ENCODE data around the gene CD40.

CD40 gene

GRCh38 chr20:46171476-46171875 lies 53.4 kb downstream of the CD40 start:
- POLR2A ChIA-PET, result no interaction called here
- TF ChIP-seq CTCF (IDR thresholded peaks at IDR 0.05; ENCODE audit: insufficient read depth, low read length, missing control alignments), result no peak
- DNase-seq (ENCODE audit: low read depth, low spot score), result no peak
- CTCF ChIA-PET, result interaction anchor here (0.9 kb wide), 1 partner anchor 113 kb away, joined by 4 read pairs; no protein-coding TSS in a partner anchor
- no peak overlapping the region for H3K4me3 ChIP-seq (ENCODE audit: low read depth, low read length)

DNA sequence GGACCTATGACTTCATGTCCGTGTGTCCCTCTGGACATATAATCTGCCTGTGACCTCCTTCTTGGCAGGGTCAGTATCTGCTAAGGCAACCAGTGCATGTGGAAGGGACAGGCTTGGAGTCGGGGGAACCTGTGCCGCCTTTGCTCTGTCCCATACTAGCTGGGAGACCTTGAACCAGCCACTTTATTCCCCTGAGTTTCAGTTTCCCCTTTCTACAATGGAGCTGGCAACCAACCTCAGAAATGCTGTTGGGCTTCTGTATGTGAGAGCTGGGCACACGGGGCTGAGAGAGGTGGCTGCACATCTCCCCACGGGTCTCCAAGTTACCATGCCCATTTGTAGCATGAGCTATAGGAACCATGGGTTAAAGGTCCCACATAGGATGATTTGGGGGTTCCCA lies 53.8 kb downstream of the CD40 start:
- ChIA-PET CTCF (interaction anchor here (1.0 kb wide), 1 partner anchor 157 kb away, joined by 5 read pairs; no protein-coding TSS in a partner anchor), POLR2A (no interaction called here)
- no peak for DNase-seq (ENCODE audit: low read depth, low spot score)
- no peak for TF ChIP-seq CTCF (IDR thresholded peaks at IDR 0.05; ENCODE audit: insufficient read depth, low read length, missing control alignments)
- no peak overlapping the region for H3K4me3 ChIP-seq (ENCODE audit: low read depth, low read length)

DNA sequence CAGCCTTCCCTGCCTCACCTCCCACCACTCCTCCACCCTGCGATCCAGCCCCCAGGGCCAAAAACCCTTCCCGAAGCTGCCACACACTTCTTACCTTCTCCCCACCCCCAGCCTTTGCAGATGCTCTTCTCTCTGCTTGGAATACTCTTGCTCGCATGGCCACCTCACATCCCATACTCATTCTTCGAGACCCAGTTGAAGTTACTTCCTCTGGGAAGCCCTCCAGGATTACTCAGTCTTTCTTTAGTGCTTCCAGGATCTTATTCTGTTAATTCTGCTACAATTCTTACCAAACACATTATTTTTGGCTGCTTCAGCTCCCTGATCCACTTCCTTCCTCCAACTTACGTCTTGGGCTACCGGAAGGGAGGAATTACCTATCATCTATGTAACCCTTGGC lies 54.3 kb downstream of the CD40 start:
- no peak for DNase-seq (ENCODE audit: low read depth, low spot score)
- ChIA-PET POLR2A (no interaction called here), CTCF (interaction anchor here (1.0 kb wide), 1 partner anchor 158 kb away, joined by 5 read pairs; no protein-coding TSS in a partner anchor)
- no peak overlapping the region for H3K4me3 ChIP-seq (ENCODE audit: low read depth, low read length)
- TF ChIP-seq CTCF (IDR thresholded peaks at IDR 0.05; ENCODE audit: insufficient read depth, low read length, missing control alignments), result no peak

GRCh38 chr20:46172961-46173536 lies 54.9 kb downstream of the CD40 start:
- ChIA-PET CTCF (interaction anchor here (0.7 to 3.0 kb wide), 3 partner anchors 40 to 160 kb away, joined by 3 to 11 read pairs (median 6); no protein-coding TSS in a partner anchor), POLR2A (no interaction called here)
- DNase-seq (ENCODE audit: low read depth, low spot score), result no peak
- no peak for TF ChIP-seq CTCF (IDR thresholded peaks at IDR 0.05; ENCODE audit: insufficient read depth, low read length, missing control alignments)
- no peak overlapping the region for H3K4me3 ChIP-seq (ENCODE audit: low read depth, low read length)

DNA sequence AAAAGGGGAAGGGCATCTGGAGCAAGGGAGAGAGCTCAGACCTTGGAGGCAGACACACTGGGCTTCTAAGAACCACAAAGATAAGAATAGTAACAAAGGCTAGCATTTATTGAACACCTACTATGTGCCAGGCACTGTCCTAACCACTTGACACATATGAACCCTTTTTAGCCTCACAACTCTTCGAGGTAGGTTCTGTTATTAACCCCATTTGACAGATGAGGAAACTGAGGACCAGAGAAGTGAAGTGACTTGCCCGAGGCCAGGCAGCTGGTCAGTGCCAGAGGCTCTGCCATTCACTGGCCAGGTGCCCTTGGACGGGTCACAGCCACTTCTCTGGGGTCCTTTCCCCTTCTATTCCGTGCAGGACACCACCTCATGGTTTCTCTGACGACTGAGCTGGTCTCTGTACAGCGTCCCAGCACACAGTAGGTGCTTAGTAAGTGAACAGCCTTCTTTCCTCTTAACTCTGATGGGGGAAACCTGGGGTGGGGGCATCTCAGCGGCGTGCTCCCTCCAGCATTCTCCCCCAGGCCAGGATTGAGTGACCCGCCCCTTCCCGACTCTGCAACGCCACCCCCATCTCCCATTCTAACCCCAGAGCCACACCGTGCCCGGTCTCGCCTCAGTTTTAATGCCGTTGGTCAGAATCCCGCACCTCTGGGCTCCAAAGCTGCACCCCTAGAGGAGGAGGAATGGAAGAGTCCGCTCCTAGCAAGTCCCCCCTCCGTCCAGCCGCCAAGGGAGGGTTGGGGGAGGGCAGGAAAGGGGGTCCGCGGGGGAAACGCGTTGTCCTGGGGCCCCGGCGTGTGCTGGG lies 55.7 kb downstream of the CD40 start:
- no peak for DNase-seq (ENCODE audit: low read depth, low spot score)
- no peak for TF ChIP-seq CTCF (IDR thresholded peaks at IDR 0.05; ENCODE audit: insufficient read depth, low read length, missing control alignments)
- ChIA-PET POLR2A (no interaction called here), CTCF (interaction anchor here (0.7 to 3.0 kb wide), 6 partner anchors 37 to 203 kb away, joined by 3 to 11 read pairs (median 4); no protein-coding TSS in a partner anchor)
- H3K4me3 ChIP-seq (ENCODE audit: low read depth, low read length), result no peak overlapping the region

DNA sequence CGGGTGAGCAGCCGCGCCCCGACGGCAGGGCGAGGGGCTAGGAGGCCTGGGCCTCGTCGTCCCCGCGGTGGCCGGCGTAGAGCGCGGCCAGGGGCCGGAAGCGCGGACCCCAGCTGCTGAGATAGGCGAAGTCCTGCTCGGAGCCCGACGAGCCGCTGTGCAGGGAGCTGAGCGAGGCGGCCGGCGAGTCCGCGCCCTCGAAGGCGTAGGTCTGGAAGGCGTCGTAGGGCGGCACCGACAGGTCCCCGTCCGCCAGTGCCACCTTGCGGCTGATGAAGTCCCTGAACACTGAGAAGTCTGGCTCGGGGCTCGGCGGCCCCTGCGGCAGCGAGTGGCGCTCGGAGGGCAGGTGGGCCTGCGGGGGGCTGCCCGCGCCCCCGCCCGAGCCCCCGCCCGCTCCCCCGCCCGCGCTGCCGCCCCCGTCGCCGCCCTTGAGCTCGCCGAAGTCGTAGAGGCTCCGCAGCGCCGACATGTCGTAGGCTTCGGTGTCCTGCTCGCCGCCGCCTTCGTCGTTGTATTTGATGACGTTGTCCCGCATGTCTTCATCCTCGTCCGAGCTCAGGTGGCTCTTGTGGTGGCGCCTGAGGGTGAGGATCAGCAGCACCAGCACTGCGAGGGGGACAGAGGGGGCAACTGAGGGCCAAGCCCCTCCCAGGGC lies 56.5 kb downstream of the CD40 start:
- TF ChIP-seq CTCF (IDR thresholded peaks at IDR 0.05; ENCODE audit: insufficient read depth, low read length, missing control alignments), result peak; percentile 79
- no peak for DNase-seq (ENCODE audit: low read depth, low spot score)
- no peak overlapping the region for H3K4me3 ChIP-seq (ENCODE audit: low read depth, low read length)
- ChIA-PET POLR2A (no interaction called here), CTCF (interaction anchor here (0.7 to 3.0 kb wide), 10 partner anchors 8 to 204 kb away, joined by 3 to 11 read pairs (median 4); no protein-coding TSS in a partner anchor)

Data from AG04449 (cell line).